ENCODE measurements around the gene SNX32.

Gene SNX32

DNA sequence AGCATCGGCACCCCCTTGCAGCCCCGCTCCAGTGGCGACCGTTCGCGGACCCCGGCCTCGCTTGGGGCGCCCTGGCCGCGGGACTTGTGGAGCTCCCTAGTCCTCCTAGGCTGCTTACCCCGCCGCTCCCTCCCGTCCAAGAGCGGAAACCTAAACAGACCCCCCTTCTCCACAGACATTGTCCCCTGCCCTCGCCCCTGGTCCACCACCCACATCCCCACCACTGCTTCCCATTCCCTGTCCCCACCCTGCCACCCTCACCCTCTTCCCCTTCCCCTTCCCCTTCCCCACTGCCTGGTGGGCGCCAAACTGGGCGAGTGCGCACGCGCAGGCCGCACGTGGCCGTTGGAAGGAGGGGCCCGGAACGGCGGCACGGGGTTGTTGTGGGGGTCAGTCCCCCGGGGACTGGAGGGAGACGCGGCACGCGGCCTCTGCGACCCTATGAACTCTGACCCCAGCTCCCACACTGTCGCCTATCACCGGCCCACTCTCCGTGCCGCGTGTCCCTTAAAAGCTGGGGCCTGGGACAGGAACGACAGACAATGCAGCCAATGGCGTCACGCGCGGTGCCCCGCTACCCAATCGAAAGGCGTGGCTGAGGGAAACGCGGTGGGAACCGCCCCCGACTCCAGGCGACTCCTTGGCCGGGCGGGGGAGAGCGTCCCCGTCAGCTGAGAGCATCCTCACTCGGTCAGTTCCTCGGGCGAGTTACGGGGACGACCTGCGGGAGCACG lies at the start of gene SNX32:
TSS of gene SNX32 (plus strand) at position 667 of the 734 bp plus-strand sequence. CDS start 103 bp downstream, outside the sequence.
- peak; percentile 95 to 97 (median 96) for DNase-seq

DNA sequence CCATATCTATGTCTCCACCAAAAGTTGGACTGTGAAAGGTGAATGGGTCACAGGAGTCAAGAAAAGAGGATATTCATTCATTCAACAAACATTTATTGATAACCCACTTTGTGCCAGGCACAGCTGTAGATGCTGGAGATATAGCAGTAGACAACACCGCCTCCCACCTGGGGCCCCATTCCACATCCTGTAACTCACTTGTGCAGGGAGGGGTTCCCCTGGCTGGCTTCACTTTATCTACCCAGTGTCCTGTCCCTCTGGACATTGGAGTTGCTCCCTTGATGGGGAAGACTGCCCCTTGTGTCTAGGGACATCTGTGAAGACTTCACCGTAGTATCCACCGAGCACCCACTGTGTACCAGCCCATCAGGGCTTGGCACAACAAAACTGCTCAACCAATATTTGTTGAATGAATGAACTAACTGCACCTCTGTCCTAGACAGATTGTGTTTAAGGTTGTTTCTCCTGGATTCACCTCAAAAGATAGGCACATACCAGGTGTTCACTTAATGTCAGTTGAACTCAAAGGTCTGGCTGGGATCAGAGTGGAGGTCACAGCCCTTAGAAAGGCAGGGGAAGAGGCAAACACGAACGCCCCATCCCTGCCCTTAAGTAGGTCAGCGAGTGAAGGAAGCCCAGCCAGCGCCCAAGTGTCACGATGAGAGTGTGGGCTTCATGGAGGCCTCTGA lies 48.3 kb upstream of the SNX32 start:
- DNase-seq: no peak

DNA sequence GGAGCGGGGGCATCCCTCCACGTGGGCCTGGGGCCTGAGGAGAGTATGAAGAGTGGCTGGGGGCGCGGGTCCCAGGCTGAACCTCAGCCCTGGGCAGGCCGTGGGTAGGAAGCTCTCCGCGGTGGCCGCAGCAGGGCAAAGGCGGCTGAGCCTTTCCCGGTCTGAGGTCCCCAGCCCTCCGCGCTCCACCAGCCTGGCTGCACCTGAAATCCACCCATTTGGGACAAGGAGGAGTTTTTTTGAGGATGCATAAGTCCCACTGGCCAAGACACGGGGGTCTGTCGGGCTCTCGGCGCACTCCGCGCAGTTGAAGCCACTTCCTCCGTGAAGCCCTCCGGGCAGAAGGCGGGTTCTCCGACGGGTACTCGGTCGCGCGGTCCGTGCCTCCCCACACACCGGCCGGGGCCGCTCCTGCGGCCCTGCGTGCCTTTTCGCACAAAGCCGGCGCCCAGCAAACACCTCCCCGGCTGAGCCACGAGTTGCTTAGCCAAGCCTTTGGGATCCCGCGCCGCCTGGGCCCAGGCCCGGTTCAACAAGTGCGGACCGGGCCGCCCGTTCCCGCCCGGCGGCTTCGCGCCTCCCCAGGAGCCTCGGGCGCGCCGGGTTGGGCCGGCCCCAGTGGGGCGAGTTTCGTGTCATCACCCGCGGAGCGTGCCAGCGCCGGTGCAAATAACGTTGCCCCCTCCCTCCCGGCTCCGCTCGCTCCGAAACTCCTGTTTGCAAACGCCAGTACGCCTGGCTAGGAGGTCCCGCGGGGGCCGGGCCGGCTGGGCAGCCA lies 47.6 kb upstream of the SNX32 start:
- DNase-seq: peak in 1 of 3 donors; percentile 46

DNA sequence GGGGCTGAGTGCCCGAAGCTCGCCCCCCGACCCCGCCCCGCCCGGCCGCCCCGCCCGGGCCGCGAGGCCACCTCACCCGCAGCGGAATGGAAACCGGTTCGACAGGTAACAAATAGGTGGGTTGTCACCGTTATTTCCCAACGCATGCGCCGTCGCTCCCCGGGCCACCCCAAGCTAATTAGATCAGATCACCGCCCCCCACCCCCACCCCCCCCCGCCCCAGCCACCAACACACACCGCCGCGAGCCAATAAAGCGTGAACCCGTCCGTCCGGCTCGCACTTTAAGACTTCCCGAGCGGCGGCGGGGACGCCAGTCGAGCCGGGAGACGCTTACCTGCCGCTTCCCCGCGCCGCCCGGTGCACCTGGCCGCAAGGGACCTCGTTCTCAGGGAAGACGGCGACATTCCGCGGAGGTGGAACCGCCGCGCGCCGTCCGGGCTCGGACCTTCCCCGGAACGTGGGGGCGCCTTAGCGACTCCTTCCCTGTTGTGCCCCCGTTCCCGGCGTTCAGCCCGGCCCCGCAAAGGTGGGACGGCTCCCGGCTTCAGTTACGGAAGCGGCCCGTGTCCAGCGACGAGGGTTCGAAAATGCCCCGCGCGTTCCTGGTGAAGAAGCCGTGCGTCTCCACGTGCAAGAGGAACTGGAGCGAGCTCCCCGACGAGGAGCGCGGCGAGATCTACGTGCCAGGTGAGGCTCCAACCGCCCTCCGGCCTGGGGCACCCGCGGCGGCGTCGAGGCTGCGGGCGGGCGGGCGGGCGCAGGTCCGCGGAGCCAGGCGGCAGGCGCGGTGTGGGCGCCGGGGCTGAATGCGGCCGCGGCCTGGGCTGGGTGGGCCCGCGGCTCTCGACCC lies 46.8 kb upstream of the SNX32 start, which contains the start of gene OVOL1:
TSS of gene OVOL1 (plus strand) at position 278 of the 851 bp plus-strand sequence. CDS start at position 589, 311 bp downstream.
- peak in 1 of 3 donors; percentile 31 for DNase-seq

DNA sequence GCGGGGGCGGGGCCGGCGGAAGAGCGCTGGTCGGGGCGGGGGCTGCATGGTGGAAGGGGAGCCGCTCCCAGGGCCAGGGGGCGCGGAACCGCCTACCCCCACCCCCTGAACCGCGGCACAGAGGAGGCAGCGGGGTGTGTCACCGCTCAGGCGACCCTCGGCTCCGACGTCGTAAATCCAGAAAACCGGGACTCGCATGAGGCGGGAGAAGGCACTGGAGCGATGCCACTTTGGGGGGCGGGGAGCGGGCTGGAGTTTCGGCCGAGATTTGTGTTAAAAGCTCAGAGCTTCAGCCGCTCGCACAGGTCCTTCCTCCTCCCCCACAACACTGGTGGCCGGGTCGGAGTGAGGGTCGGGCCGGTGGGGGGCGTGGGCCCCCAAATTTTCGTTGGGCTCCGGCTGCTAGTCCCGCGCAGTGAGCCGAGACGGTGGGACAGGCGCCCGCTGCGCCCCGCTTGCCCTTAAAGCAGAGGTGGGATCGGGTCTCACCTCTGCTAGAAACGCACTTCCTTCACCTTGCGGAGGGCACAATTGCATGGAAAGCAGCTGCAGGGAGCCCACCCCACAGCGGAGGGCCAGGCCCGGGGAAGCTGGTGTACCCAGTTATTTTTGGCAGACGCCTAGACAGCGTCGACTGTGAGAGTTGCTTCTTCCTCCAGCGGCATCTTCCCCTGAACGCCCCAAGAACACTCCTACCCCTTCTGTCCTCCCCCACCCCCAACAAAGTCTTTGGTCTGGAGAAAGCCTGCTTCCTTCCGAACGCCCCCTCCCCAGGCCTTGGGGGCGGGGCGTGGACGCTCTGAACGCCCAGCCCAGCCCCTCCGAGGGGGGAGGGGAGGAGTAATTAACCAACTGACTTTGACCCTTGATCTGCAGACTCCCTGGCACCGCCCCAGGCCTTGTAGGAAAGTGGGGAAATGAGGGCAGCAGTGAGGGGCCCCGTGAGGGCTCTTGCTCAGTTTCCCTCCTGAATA lies 45.8 kb upstream of the SNX32 start:
- peak in 1 of 3 donors; percentile 43 for DNase-seq

DNA sequence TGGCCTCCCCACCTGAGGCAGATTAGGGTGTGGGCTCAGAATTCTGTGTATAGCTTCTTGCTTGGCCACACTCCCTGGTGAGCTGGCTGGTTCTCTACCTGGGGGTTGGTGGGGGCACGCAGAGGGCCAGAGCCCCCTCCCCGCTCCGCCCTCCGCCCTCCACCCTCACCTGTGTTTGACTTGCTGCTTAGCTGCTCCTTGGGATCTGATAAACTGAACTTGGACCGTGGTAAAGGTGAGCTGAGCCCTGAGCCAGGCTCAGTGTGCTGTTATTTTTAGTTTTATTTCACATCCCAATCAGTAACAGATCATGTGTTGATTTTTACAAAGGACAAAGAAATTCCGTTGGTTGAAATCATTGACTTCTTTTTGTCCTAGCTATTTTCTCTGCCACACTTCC lies 44.9 kb upstream of the SNX32 start:
- DNase-seq: no peak

DNA sequence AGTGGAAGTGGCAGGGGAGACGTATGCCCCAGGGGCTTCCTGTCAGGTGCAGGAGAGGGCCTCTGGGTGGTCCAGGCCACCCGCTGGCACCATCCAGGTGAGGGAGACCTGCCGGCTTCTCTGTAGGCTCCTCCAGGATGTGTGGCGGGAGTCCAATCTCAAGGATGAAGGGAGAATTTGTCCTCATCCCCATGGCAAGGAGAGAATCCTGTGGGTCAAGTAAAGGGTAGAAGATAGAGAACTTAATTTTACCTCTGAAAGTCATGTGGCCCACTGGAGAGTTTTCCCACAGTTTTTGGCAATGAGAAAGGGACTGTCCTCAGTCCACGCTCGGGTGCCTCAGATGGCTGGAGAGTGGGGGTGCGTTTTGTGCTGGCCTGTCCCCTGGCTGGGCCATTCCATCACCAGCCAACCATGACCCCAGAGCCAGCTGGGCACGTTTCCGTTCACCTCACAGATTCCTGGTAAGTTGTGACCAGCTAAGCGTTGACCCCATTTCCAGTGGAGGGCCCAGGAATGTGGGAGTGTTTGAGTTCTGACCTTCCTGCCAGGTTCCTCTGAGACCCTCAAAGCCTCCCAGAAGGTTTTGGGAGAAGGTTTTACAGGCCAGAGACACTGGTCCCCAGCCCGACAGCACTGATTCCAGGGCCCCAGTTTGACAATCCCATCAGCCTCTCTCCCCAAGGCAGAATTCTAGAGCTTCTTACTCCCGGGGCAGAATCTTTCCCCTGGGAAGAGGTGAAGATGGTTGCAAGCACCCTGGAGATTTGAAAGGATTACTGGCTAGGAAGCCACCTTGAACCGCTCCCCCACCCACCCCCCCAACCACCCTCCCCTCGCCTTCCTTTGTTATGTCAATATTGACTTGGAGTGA lies 44.3 kb upstream of the SNX32 start:
- DNase-seq: no peak

DNA sequence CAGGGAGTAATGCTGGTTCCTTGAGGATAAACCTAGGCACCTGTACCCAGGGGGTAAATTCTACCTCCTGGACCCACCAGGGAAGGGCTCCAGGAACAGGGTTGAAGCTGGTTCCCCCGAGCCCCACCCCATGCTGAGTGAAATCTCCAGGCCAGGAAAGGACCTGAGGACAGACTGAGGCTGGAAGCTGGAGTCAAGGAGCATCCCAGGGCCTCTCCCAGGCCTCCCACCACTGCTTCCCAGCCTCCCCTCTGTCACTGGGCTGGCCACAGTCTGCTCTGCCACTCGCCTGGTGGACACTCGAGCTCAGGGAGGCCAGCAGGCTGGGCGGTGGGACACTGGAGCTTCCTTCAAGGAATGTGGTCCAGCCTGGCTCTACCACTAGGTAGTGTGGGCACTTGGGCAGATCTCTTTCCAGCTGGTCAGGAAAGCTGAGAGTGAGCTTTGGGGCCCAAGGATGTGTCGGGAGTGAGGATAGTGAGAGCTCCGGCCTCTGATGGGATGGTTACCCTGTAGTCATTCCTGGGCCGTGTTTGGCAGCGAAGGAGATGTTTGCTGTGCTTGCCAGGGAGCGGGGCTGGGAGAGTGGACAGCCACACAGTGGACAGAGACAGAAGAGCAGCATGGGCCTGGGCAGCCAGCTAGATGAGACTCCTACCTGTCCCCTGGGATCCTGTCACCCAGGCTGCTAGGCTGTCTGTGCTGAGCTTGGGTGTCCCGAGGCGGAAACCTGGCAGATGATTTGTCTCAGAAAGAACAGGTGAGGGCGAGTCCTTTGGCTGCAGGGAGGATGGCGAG lies 43.5 kb upstream of the SNX32 start:
- no peak for DNase-seq

DNA sequence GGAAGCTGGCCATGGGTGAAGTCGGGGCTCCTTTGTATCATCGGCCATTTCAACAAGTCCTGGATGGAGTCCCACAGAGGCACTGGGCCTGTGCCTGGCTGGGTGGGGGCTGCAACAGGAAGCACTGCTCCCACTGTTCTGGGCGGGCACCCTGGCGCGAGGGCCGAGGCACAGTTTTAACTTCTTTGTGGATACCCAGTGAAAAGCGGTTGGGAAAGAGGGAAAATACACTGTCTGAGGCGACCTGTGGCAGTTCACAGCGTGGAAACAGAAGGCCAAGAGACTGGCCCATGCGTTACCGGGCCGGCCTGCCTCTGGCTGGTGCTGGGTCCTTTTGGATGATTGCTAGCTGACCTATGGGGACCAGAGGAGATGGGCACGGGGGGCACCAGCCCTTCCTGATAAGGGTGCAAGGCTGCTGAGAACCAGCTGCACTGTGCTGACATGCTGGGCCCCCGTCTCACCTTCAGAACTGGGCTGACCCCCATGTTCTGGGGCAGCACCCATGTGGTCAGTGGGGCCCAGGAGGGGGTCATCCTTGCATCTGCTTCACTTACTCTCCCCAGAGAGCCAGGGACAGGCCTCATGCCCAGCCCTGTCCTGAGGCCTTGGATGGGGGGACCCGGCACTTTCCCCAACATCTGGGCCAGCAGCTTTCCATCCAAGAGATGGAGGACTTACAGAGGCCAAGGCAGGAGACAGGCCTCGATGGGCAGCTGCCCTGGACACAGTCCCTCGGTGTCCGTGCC lies 42.7 kb upstream of the SNX32 start:
- DNase-seq: no peak

DNA sequence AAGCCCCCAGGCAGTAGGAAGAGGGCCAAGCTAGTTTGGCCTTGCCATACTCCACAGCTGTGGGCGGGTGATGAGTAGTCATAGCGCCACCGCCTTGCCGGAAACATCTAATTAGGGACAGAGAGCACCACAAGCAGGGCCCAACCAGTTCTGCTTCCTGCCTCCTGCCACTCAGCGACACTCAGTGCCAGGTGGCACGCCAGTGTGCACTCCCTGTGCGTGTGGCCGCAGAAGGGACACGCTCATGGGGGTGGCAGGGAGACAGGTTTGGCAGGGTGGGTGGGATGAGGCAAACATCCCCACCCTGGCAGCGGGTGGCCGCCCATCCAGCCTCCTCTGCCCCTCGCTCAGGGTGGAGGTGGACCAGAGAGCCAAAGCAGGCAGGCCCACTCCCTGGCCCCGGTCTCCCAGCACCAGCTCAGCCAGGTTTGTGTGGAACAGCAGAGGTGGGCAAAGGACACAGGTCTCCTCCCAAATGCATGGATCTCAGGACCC lies 42.0 kb upstream of the SNX32 start:
- DNase-seq: peak; percentile 83 to 86 (median 85)

DNA sequence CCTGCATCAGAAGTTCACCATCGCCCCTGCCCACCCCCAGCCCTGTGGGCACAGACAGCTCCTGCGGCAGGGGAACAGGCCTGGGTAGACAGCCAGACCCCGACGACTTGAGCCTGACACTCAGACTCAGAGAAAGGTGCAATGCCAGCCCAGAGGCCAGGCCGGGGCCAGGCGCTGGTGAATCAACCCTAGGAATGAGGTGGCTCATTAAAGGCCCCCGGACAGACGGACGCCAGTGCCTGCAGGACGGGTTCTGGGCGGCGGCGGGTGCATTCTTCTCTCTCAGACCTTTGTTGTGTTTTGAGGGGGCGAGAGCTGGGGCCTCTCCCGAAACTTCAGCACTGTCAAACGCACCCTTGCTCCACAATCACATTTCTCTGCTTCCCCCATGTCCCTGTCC lies 41.3 kb upstream of the SNX32 start:
- no peak for DNase-seq

DNA sequence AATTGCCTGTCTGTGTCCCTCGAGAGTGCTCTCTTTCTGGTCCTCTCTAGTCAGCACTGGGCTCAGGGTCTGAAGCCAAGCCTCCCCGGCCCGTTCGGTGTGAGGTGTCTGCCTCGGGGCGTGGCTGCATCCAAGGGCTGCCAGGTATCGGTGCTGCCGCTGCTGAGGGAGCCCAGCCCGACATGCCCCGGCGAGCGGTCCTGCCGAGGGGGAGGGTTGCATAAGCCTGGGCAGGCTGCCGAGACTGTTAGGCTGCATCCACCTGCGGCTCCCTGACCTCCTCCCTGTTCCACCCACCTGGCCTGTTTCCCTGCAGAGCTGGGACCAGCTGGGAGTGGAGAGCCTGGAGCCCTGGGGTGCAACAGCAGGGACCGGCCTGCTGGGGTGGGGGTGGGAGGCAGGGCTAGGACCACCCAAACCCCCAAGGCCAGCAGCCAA lies 40.6 kb upstream of the SNX32 start:
- DNase-seq: no peak

DNA sequence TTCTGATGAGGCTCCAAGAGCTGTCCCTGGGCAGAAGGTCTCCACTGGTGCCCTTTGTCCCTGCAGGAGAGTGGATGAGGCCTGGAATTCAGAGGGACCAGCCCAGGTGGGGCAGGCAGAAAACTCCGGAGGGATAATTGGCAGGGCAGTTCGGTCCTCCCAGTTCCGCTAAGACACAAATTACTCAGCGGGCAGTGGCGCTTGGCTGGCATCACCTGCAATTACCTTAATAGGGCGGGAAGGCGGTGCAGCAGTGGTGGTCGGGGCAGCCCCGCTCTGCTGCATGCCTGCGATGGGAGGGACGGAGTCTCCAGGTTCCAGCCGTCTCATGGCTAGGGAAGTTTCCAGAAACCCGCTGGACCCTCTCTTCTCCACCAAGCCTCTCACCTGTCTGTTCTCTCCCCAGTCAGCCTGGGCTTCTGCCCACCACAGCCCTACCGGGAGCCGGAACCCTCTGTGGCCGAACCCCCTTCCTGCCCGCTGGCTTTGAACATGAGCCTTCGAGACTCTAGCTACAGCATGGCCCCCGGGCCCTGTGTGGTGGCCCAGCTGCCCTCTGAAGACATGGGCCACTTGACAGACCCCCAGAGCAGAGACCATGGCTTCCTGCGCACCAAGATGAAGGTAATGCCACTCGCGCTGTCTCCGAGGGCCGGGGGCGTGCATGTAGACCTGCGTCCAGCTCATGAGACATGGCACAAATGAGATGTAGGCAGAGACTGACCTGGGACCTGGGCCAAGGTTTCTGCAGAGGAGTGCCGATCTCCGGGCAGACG lies 40.0 kb upstream of the SNX32 start:
- DNase-seq: no peak

DNA sequence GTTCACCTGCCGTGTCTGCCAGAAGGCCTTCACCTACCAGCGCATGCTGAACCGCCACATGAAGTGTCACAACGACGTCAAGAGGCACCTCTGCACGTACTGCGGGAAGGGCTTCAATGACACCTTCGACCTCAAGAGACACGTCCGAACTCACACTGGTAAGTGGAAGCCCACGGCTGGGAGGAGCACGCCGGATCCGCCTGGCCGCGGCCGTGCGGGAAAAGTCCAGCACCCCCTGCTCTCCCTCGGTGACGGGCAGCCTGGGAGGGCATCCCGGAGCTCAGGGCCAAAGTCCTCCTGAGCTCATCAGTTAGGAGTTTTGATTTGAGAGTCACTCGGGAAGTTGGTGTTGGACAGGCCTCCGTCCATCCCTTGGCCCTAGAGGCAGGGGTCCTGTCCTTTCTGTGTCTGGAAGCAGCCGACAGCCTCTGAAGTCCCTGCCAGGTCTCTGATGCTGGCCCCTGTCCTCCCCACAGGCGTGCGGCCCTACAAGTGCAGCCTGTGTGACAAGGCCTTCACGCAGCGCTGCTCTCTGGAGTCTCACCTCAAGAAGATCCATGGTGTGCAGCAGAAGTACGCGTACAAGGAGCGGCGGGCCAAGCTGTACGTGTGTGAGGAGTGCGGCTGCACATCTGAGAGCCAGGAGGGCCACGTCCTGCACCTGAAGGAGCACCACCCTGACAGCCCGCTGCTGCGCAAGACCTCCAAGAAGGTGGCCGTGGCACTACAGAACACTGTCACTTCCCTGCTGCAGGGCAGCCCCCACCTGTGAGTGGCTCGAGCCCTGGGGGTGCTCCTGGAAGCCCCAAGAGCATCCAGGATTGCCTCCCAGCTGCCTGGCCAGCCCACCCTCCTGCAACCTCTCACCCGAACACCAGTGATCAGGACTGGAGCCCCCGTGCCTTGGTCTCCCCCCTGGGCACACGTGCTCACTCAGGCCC lies 38.9 kb upstream of the SNX32 start:
- no peak for DNase-seq

DNA sequence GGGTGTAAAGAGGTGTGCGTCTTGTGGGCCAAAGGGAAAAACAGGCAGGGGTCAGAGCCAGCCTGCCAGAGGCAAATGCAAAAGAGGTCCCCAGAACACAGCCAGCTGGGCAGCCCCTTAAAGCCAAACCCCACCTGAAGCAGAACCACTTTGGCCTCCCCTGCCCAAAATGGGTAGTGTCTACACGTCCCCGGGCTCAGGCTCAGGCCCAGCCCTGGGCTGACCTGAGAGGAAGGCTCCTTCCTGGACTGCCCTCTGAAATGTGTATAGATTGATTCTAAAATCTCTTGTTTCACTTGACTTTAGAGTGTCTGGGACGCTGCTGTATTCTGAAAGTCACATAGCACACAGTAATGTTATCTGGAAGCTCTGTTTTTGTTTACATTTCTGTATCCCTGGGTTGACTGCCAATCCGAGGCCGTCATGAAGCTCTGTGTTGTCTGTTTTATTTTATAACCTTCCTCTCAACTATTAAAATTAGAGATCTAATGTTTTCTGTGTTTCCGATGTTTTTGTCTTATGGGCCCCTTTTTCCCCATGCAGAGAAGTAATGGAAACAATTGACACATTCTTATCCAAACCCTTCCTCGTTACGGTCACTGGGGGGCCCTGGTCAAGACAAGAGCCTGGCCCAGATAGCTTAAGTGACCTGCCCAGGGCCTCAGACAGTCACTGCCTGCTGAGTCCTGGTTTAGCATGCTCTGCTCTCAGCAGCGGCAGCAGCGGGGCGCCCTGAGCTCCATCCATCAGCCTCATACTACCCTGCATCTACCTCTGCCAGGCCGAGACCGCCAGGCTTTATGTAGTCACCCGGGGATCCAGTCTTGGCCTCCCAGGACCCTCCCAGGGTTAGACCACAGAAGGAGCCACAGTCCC lies 36.8 kb upstream of the SNX32 start:
- DNase-seq: no peak

Measured in suppressor macrophage treated with lipopolysaccharide for 1 hour (primary cell).